ENCODE results near the gene WIPI1.

Gene WIPI1

GRCh38 chr17:68403122-68403521 is 54.2 kb downstream of the WIPI1 start:
- no peak for DNase-seq (ENCODE audit: low read depth, low spot score)
- TF ChIP-seq CTCF (IDR thresholded peaks at IDR 0.05; ENCODE audit: insufficient read depth, low read length, missing control alignments) = no peak
- ChIA-PET CTCF (interaction anchor here (1.2 kb wide), 1 partner anchor 21 kb away, joined by 3 read pairs; no protein-coding TSS in a partner anchor), POLR2A (no interaction called here)
- no peak overlapping the region for H3K4me3 ChIP-seq (ENCODE audit: low read depth, low read length)

GRCh38 chr17:68401288-68401687 is 56.0 kb downstream of the WIPI1 start:
- POLR2A ChIA-PET = no interaction called here
- CTCF ChIA-PET = interaction anchor here (1.2 to 8.0 kb wide), 4 partner anchors 15 to 138 kb away, joined by 3 to 133 read pairs (median 92); no protein-coding TSS in a partner anchor
- no peak for TF ChIP-seq CTCF (IDR thresholded peaks at IDR 0.05; ENCODE audit: insufficient read depth, low read length, missing control alignments)
- DNase-seq (ENCODE audit: low read depth, low spot score) = no peak
- no peak overlapping the region for H3K4me3 ChIP-seq (ENCODE audit: low read depth, low read length)

- POLR2A ChIA-PET = interaction anchor here (0.5 to 0.6 kb wide), 2 partner anchors 9 to 46 kb away, joined by 3 to 4 read pairs; no protein-coding TSS in a partner anchor
- H3K4me3 ChIP-seq (ENCODE audit: low read depth, low read length) = no peak overlapping the region
- TF ChIP-seq CTCF (IDR thresholded peaks at IDR 0.05; ENCODE audit: insufficient read depth, low read length, missing control alignments) = no peak
- CTCF ChIA-PET = interaction anchor here (0.7 to 8.0 kb wide), 12 partner anchors 14 to 146 kb away, joined by 3 to 133 read pairs (median 19); no protein-coding TSS in a partner anchor
- no peak for DNase-seq (ENCODE audit: low read depth, low spot score)
These were observed 56.9 kb downstream of the WIPI1 start for GRCh38 chr17:68400404-68400735.

GRCh38 chr17:68399638-68400403 is 57.5 kb downstream of the WIPI1 start:
- H3K4me3 ChIP-seq (ENCODE audit: low read depth, low read length) = no peak overlapping the region
- CTCF ChIA-PET = interaction anchor here (0.7 to 8.0 kb wide), 48 partner anchors 8 to 278 kb away, joined by 3 to 133 read pairs (median 4); partner anchors contain the start of genes AMZ2 and WIPI1
- POLR2A ChIA-PET = interaction anchor here (0.6 to 0.7 kb wide), 2 partner anchors 31 to 45 kb away, joined by 3 to 4 read pairs; no protein-coding TSS in a partner anchor

GRCh38 chr17:68398691-68399637 is 58.3 kb downstream of the WIPI1 start:
- DNase-seq (ENCODE audit: low read depth, low spot score) = peak; percentile 23
- no peak overlapping the region for H3K4me3 ChIP-seq (ENCODE audit: low read depth, low read length)
- peak; percentile 84 for TF ChIP-seq CTCF (IDR thresholded peaks at IDR 0.05; ENCODE audit: insufficient read depth, low read length, missing control alignments)
- ChIA-PET POLR2A (interaction anchor here (0.7 kb wide), 1 partner anchor 31 kb away, joined by 3 read pairs; no protein-coding TSS in a partner anchor), CTCF (interaction anchor here (0.5 to 8.0 kb wide), 59 partner anchors 8 to 277 kb away, joined by 3 to 133 read pairs (median 4); partner anchors contain the start of genes AMZ2 and WIPI1)

More at GRCh38 chr17:68399638-68400403, 57.5 kb downstream of the WIPI1 start:
- TF ChIP-seq CTCF (IDR thresholded peaks at IDR 0.05; ENCODE audit: insufficient read depth, low read length, missing control alignments) = no peak
- DNase-seq (ENCODE audit: low read depth, low spot score) = no peak

Data from AG04449 (cell line).